GM23248 (cell line): ENCODE measurements around the gene AMFR.

ENCODE experiments used
- EZH2 ChIP-seq: fragments of 200-600 bp; sonication (generic); IDR thresholded peaks from 2 replicates; pipeline ENCODE4 v1.6.1; 2018; ENCODE audit warnings: antibody characterized with exemption, mild to moderate bottlenecking; ENCODE audit not compliant: insufficient read depth, poor library complexity, severe bottlenecking
- EZH2phosphoT487 ChIP-seq: fragments of 200-600 bp; sonication (generic); IDR thresholded peaks from 2 replicates; pipeline ENCODE4 v1.6.1; 2018; ENCODE audit warnings: antibody characterized with exemption, moderate library complexity, mild to moderate bottlenecking, low read depth; ENCODE audit not compliant: insufficient read depth

GRCh38 chr16:56413381-56413780 lies 12.0 kb downstream of the AMFR start:
- TF ChIP-seq EZH2 (no peak), EZH2phosphoT487 (no peak)
